ENCODE results near the gene STX1A. TPM values are rescaled to one million over a fixed set of nuclear protein-coding genes. Genes with fewer than 3 reads are reported as not detected.

The STX1A gene
- total and polyA plus RNA-seq, 2 of the 4 experiments (the other 2 are of a cell fraction): 9.3 to 22.0 TPM

DNA sequence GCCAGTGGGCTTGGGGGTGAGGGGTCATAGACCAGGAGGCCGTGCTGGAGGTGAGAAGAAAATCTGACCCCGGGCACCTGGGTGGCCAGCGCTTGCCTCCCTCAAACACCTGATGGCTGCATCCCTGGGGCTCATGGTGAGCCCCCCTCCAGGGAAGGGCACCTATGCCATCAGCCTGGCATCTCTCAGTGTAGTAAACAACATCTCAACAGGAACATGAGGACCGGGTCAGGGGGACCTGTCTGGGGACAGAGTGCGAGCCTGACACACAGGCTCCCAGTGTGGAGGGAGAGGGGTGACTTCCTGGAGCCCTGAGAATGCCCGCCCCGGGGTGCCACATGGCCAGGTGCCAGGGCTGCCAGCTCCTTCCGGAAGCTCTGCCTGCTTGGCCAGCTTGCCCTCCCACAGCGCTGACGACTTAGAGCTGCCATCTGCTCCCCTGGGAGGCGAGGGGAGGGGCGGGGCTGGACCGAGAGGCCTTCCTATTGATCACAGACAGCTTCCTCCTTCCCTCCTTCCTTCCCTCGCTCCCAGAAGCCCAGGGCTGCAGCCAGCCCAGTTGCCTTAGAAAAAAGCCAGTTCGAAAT is 12.3 kb downstream of the STX1A start:
- no peak overlapping the region for H3K23ac ChIP-seq (ENCODE audit: low read depth, low read length)
- H2AK5ac ChIP-seq (ENCODE audit: low read depth, low read length): no peak overlapping the region
- peaks cover 73% of the 10 kb centered on the region for H4K20me1 ChIP-seq (ENCODE audit: insufficient read depth, low read length)
- H2BK5ac ChIP-seq (ENCODE audit: low read depth, low read length, poor library complexity, severe bottlenecking): no peak overlapping the region
- peaks cover 9% of the 10 kb centered on the region; the same call in 1 of the 2 replicates for H3K9me1 ChIP-seq (ENCODE audit: insufficient read depth, low read length)
- peaks cover 18 to 66% of the 10 kb centered on the region in 2 experiments for H3K79me1 ChIP-seq (ENCODE audit: low read depth in 1 of 2, low read length in 2 of 2)
- peak overlapping the region; percentile 1 for H2AK9ac ChIP-seq (replicated peaks; ENCODE audit: low read depth, low read length, poor library complexity)
- dilution Hi-C loops (cut with HindIII; ENCODE audit: low sequenced_read_pairs, unreplicated experiment) (no loop called here), intact Hi-C loops (cut with micrococcal nuclease) (no loop called here), in situ Hi-C loops (cut with MboI; ENCODE audit: low sequenced_read_pairs) (no loop called here)
- peaks cover 8% of the 10 kb centered on the region for H3K4me1 ChIP-seq (ENCODE audit: control insufficient read depth, insufficient read depth, low read length)
- POLR2A ChIA-PET (ENCODE audit: unreplicated experiment): no interaction called here
- H4K91ac ChIP-seq (ENCODE audit: insufficient read depth, low read depth, low read length): no peak overlapping the region
- no peak for ATAC-seq (ENCODE audit: low read depth)
- no peak overlapping the region for H2AFZ ChIP-seq (replicated peaks; ENCODE audit: low read length, poor library complexity)
- H4K8ac ChIP-seq (ENCODE audit: low read depth in 2 of 2, low read length in 2 of 2): no peak overlapping the region
- H2BK20ac ChIP-seq (ENCODE audit: low read depth, low read length): no peak overlapping the region
- no peaks in the 10 kb centered on the region for H3K27me3 ChIP-seq (ENCODE audit: control insufficient read depth, insufficient read depth, low read length)
- TF ChIP-seq SMC3 (IDR thresholded peaks at IDR 0.05; ENCODE audit: low read depth, low read length) (no peak), CTCF (conservative IDR thresholded peaks at IDR 0.05; ENCODE audit: low read depth, low read length) (no peak), FOS (IDR thresholded peaks at IDR 0.05; ENCODE audit: low read depth, low read length) (no peak), MAZ (IDR thresholded peaks at IDR 0.05; ENCODE audit: borderline replicate concordance, low read depth, low read length) (no peak), POLR2A (IDR thresholded peaks at IDR 0.05; ENCODE audit: low read depth, low read length) (no peak), USF2 (IDR thresholded peaks at IDR 0.05; ENCODE audit: low read depth, low read length) (no peak), MAFK (IDR thresholded peaks at IDR 0.05; ENCODE audit: low read depth, low read length) (no peak), NFE2L2 (IDR thresholded peaks at IDR 0.05; ENCODE audit: low read depth, low read length) (no peak), BHLHE40 (IDR thresholded peaks at IDR 0.05; ENCODE audit: low read depth, low read length) (no peak), RCOR1 (IDR thresholded peaks at IDR 0.05; ENCODE audit: insufficient replicate concordance, low read length) (no peak), MXI1 (IDR thresholded peaks at IDR 0.05; ENCODE audit: borderline replicate concordance, low read depth, low read length) (no peak), RFX5 (IDR thresholded peaks at IDR 0.05; ENCODE audit: low read depth, low read length) (no peak)
- TF ChIP-seq, protein P1, sequence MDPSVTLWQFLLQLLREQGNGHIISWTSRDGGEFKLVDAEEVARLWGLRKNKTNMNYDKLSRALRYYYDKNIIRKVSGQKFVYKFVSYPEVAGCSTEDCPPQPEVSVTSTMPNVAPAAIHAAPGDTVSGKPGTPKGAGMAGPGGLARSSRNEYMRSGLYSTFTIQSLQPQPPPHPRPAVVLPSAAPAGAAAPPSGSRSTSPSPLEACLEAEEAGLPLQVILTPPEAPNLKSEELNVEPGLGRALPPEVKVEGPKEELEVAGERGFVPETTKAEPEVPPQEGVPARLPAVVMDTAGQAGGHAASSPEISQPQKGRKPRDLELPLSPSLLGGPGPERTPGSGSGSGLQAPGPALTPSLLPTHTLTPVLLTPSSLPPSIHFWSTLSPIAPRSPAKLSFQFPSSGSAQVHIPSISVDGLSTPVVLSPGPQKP (IDR thresholded peaks at IDR 0.05; ENCODE audit: borderline replicate concordance, low read depth, low read length): no peak
- H3K36me3 ChIP-seq (ENCODE audit: control insufficient read depth, insufficient read depth, low read length): peaks cover 26% of the 10 kb centered on the region
- H2BK120ac ChIP-seq (ENCODE audit: low read depth, low read length): no peak overlapping the region
- no peak overlapping the region for H3K14ac ChIP-seq (replicated peaks; ENCODE audit: low read depth, low read length)
- H3K9ac ChIP-seq (ENCODE audit: low read depth, low read length): no peak overlapping the region
- DNase-seq: no peak
- no peak overlapping the region for H3K18ac ChIP-seq (ENCODE audit: low read depth, low read length)
- WGBS, 2 experiments (ENCODE audit: extremely low coverage in 2 of 2, insufficient read length in 1 of 2): 86% methylated on average over 5 of the region's 15 CpGs; no CpG with 5 or more reads in 1 of the 2 experiments
- CTCF ChIA-PET: no interaction called here
- H3K4me2 ChIP-seq (ENCODE audit: low read depth, low read length): no peak overlapping the region
- no peak overlapping the region for H3K27ac ChIP-seq (ENCODE audit: insufficient read depth, low read length)
- BruUV-seq (replicated peaks): no TSS peak
- no peak overlapping the region for H4K5ac ChIP-seq (ENCODE audit: low read depth, low read length)
- no peaks in the 10 kb centered on the region for H3K9me3 ChIP-seq (ENCODE audit: control insufficient read depth, insufficient read depth, low read length)
- H3K56ac ChIP-seq (ENCODE audit: extremely low read depth, insufficient read depth, low read length): no peak overlapping the region
- H3K4me3 ChIP-seq (ENCODE audit: insufficient read depth, low read depth, low read length): no peak overlapping the region
- H2BK15ac ChIP-seq (ENCODE audit: low read depth, low read length): no peak overlapping the region
- H3K4ac ChIP-seq (ENCODE audit: low read depth, low read length): no peak overlapping the region
